Activated T-cell treated with anti-CD3 and anti-CD28 coated beads for 24 hours (primary cell): ENCODE measurements around the gene CAV3.

Experiments
- DNase-seq: peaks from one replicate; pipeline ENCODE4 v3.0.0-alpha.2; 2020; ENCODE audit warnings: low read depth

CAV3 gene

GRCh38 chr3:8762607-8763377 is 29.2 kb downstream of the CAV3 start:
- DNase-seq, result no peak

DNA sequence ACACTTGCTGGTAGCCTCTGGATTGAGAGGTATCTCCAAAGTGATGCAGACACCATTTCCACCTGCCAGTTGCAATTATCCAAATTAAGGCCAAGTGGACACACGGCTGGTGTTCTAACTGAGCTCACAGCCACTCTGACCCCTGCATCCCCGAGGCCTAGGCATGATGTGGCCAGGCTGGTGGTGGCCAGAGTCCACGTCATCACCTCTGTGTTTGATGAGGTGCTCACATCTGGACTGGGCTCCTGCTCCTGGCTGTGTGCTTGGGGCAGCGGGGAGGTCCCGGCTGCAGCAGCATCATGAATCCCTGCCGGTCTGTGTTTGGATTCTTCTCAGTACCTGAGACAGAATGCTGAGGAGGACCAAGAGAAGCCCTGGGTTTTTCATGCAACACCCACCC is 30.9 kb downstream of the CAV3 start:
- DNase-seq, result no peak

- DNase-seq, result no peak
Measured at GRCh38 chr3:8765528-8765927, 31.9 kb downstream of the CAV3 start.

DNA sequence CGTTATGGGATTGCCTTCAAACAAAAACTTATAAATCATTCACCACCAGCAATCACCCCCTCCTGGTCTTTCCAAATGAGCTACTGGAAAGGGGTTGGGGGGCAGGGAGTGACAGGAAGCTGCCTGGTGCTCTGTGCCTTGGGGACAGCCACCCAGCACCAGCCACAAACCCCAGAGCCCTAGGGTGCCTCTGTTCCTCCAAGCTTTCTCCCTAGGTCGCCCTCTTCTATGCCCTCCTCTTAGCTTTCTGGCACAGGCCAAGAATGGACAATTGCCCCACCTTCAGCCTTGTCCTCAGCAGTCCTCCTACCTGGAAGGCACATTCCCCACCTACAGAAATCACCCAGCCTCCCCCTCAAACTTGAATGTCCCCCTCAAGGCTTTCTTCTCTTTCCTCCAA is 32.5 kb downstream of the CAV3 start:
- no peak for DNase-seq

DNA sequence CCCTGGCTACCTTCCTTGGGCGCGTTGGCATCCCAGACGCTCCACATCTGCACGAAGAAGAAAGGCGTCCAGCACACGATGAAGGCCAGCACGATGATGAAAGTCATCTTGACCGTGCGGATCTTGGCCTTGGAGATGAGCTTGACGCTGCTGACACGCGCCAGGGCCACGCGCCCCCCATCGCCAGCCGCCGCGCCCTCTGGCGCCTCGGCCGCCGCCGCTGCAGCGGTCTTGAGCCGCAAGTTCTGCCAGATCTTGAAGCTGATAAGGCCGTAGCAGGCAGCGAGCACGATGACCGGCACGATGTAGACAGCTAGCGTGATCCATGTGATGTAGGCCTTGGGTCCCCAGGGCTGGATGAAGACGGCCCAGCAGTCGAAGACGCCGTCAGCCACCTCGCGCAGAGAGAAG is 33.7 kb downstream of the CAV3 start:
- DNase-seq, result no peak

DNA sequence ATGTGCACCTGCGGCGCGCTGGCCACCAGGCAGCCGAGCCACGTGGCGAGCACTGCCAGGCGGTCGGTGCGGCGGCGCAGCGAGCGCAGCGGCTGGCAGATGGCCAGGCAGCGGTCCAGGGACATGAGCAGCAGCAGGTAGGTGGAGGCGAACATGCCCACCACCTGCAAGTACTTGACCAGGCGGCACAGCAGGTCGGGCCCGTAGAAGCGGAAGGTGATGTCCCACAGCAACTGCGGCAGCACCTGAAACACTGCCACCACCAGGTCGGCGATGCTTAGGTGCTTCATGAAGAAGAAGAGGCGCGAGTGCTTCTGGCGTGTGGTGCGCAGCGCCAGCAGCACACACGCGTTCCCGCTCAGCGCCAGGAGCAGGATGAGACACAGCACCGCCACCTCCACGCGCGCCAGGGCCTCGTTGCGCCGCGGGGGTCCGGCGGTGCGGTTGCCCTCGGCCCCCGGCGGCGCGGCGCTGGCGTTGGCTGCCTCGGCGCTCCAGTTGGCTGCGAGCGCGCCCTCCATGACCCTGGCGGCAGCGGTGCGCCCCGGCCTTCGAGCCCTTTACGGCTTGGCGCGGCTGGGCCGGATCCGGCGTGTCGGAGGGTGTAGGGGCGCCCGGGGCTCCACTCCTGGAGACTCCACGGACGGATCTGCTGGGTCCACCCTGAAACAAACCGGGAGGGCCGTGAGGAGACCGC is 34.2 kb downstream of the CAV3 start:
- no peak for DNase-seq

DNA sequence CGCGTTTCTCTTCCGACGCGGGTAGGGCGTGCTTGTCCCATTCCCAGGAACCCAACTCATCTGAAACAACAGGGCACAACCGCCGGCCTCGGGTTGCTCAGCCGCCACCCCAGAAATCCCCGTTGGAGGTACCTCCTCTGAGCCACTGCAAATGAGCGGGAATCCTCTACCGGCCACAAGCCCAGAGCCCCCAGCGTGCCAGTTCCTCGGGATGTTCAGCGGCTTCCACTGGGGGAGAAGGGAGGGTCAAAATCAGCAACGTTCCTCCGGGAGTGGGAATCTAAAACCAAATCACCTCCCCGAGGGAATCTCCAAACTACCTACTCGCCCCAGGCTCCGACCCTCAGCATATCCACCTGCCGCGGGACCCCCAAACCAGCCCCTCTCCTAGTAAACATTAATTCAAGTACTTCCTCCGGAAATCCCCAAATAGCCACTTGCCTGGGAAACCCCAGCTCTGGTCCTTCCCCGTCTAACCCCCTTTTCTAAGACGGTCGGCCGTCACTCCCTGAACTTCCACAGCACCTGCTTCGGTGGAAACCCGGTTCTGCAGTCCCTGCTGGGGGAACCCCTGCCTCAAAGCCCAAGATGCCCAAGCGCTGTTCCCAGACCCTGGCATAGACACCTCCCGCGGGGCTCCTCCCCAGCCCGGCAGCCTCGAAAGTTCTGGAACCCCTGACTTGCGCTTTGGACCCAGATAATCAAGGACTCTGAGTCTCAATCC is 34.9 kb downstream of the CAV3 start:
- no peak for DNase-seq

GRCh38 chr3:8769088-8769822 is 35.7 kb downstream of the CAV3 start, which contains the start of gene OXTR:
Gene OXTR, minus strand, starts transcription at chr3:8769613. Its CDS starts 1,426 bp downstream, at chr3:8768187.
- peak; percentile 44 for DNase-seq

- DNase-seq, result no peak
Measured at GRCh38 chr3:8773941-8774542, 40.4 kb downstream of the CAV3 start.

- no peak for DNase-seq
Measured at GRCh38 chr3:8775181-8775580, 41.6 kb downstream of the CAV3 start.

DNA sequence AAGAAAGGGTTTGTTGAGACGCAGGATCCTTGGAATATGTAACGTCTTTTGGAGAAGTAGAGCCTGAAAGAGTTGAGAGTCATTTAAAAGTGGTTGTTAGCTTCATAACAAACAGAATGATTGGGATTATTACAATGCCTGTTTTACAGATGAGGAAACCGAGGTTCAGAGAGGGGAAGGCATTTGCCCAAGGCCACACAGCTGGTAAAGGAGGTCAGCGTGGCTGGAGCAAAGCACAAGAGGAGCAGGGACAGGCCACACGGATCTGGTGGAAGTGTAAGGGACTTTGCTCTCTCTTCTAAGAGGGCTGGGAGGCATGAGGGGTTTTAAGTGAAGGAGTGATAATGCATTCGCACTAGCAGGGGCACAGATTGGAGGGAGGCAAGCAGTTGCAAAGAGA is 42.0 kb downstream of the CAV3 start:
- no peak for DNase-seq

DNA sequence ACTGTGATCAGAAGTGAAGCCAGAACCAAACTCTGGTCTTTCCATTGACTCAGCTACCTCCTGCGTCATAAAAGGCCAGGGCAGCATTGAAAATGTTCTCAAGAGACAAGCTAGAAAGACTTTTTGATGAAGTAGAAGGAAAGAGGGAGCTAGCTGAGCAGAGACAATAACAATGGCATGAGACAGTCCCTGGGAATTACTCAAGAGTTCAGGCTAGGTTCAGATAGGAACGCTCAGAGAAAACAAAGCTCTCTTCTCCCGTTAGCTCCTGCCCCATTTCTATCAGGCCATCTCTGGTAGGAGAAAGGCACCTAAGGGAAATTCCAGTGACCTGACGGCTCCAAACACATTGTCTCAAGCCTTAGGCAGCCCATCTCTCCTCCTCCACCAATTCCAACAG is 42.8 kb downstream of the CAV3 start:
- no peak for DNase-seq

DNA sequence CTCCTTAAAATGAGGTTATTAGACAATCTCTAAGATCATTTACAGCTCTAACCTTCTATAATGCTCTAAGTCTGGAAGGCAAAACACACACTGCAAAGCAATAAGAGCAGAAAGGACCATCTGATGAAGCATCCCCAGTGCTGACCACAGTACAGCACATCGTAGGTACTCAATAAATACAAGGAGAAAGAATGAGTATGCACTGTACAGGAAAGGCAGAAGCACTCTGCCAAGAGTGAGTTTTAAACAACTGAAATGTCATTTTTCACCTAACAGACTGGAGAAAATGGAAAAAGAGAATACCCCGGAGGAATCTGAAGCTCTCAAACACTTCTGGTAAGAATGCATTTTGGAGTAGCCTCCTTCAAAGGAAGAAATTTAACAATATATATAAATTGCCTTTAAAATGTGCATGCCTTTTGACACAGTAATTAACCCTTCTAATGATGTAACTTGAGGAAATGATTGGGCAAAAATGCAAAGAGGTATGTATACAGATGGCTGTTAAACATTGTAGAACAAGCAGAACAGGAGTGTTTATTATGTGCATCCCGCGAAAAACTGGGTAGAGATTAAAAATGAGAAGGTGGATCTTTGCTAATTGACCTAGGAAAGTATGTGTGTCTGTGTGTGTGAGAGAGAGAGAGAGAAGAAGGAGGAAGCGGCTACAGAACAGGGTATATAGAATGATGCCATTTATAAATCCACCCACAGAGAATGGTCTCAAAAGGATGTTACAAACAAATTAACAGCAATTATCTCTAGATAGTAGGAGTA is 43.8 kb downstream of the CAV3 start:
- no peak for DNase-seq

DNA sequence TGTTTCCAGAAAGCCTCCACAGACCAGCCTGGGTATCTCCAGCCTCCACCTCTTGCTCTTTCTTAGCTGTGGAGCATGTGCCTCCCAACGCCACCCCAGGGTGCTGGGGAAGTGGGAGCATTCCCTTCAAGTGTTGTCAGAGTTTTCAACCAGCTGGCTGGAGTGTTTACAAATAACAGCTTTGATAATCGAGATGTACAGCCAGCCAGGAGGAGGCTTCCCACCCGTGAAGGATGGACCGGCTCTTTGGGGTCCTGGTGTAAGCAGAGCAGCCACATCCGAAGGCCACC is 44.3 kb downstream of the CAV3 start:
- no peak for DNase-seq

DNA sequence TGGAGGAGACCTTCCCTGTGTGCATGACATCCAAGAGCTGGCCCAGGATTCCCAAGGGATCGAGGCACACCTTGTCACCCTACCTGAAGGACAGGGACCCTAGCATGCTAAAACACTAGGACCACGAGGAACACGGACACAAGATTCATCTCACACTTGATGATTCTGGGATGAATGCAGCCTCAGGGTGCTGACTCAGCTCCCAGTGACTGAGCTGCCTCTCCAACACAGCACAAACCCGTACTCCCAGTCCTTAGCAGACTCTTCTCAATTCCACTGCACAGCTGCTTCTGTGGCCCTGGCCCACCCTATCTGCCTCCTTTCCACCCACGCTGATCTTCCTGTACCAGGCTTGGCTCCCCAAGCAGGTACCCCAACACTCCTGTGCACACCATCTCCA is 44.9 kb downstream of the CAV3 start:
- DNase-seq, result no peak

DNA sequence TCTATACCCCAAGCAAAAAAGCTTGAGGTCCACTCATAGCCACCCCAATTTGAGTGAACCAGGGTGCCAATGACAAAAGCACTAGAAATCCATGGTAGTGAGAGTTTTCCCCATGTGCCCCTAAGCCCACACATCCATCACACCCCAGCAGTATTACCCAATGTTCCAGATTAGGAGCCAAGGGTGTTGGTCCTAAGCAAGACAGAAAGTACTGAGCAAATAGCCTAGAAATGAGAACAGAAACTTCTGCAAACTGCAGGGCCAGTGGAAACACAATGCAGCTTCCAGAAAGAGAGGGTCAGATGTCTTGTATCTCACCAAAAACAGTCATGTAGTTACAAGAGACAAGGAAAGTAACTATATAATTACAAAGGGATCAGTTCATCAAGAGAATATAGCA is 46.7 kb downstream of the CAV3 start:
- DNase-seq, result no peak

- no peak for DNase-seq
Measured at GRCh38 chr3:8784676-8785435, 51.3 kb downstream of the CAV3 start.

GRCh38 chr3:8790529-8790928 is 56.9 kb downstream of the CAV3 start:
- no peak for DNase-seq

GRCh38 chr3:8793242-8793641 is 59.6 kb downstream of the CAV3 start:
- DNase-seq, result no peak

GRCh38 chr3:8794247-8794646 is 60.6 kb downstream of the CAV3 start:
- DNase-seq, result no peak
